Suprapubic skin (tissue), 4 donors: ENCODE data around the gene RIBC2. TPM values are rescaled to one million over a fixed set of nuclear protein-coding genes. Genes with fewer than 3 reads are reported as not detected.

ENCODE experiments used
- DNase-seq, 2 donors: peaks; one replicate each; pipeline ENCODE4 v3.0.0-alpha.2; 2019; ENCODE audit warnings: low spot score in 2 of 2
- H3K27ac ChIP-seq: fragments of 200-600 bp; sonication (generic); one replicate; pipeline ENCODE4 v1.5.1; 2019
- H3K27me3 ChIP-seq: fragments of 200-600 bp; sonication (generic); one replicate; pipeline ENCODE4 v1.5.1; 2019
- H3K36me3 ChIP-seq: fragments of 200-600 bp; sonication (generic); one replicate; pipeline ENCODE4 v1.5.1; 2019
- H3K4me1 ChIP-seq: fragments of 200-600 bp; sonication (generic); one replicate; pipeline ENCODE4 v1.5.1; 2019
- H3K4me3 ChIP-seq: fragments of 200-600 bp; sonication (generic); one replicate; pipeline ENCODE4 v1.5.1; 2019; ENCODE audit warnings: mild to moderate bottlenecking
- H3K9me3 ChIP-seq: fragments of 200-600 bp; sonication (generic); one replicate; pipeline ENCODE4 v1.5.1; 2019
- EP300 ChIP-seq: sonication (generic); formaldehyde crosslinking; IDR thresholded peaks from one replicate; pipeline ENCODE4 v1.6.1; 2017; ENCODE audit warnings: antibody characterized with exemption
- POLR2A ChIP-seq, 2 donors: fragments of 450-650 bp; IDR thresholded peaks; one replicate each; pipeline ENCODE4 v1.6.1; 2017; ENCODE audit warnings: antibody characterized with exemption in 2 of 2, mild to moderate bottlenecking in 2 of 2, moderate library complexity in 2 of 2
- POLR2AphosphoS5 ChIP-seq, 3 donors: sonication (generic); formaldehyde crosslinking; IDR thresholded peaks; one replicate each; pipeline ENCODE4 v1.6.1; 2017; ENCODE audit warnings: antibody characterized with exemption in 3 of 3
- WGBS: methylation state at CpG from one replicate; pipeline ENCODE4 v1.1.5; 2018; 5-methylcytosine and 5-hydroxymethylcytosine counted together
- total RNA-seq, 4 donors: library from RNA; depleted of rRNA; stranded (reverse); fragments of >200 nt; gene quantifications; one replicate each; pipeline ENCODE4 v1.1.0, GENCODE V29; 2016
- TF ChIP-seq, protein P1 (sequence below), 2 donors: fragments of 200-600 bp in 1 of 2; fragments of 450-650 bp in 1 of 2; sonication (generic) in 1 of 2; IDR thresholded peaks; one replicate each; pipeline ENCODE4 v1.5.1; 2016 to 2019; ENCODE audit warnings: antibody characterized with exemption in 2 of 2, mild to moderate bottlenecking in 1 of 2, moderate library complexity in 1 of 2

The RIBC2 gene
- total RNA-seq, 4 donors from 2014 or later, result 0.30 to 5.7 TPM; not detected in 2

GRCh38 chr22:45450101-45450785, 36.8 kb downstream of the RIBC2 start:
- 86% methylated on average over 16 of the region's 16 CpGs for WGBS
- no peaks in the 10 kb centered on the region for H3K36me3 ChIP-seq
- peaks cover 39% of the 10 kb centered on the region for H3K4me1 ChIP-seq
- no peaks in the 10 kb centered on the region for H3K9me3 ChIP-seq
- peak overlapping the region; percentile 86 for H3K27ac ChIP-seq
- no peak overlapping the region for H3K4me3 ChIP-seq
- no peaks in the 10 kb centered on the region for H3K27me3 ChIP-seq
- no peak for DNase-seq
- no peak for TF ChIP-seq POLR2A (IDR thresholded peaks at IDR 0.05)
- TF ChIP-seq POLR2AphosphoS5 (IDR thresholded peaks at IDR 0.05), result no peak
- TF ChIP-seq, protein P1, sequence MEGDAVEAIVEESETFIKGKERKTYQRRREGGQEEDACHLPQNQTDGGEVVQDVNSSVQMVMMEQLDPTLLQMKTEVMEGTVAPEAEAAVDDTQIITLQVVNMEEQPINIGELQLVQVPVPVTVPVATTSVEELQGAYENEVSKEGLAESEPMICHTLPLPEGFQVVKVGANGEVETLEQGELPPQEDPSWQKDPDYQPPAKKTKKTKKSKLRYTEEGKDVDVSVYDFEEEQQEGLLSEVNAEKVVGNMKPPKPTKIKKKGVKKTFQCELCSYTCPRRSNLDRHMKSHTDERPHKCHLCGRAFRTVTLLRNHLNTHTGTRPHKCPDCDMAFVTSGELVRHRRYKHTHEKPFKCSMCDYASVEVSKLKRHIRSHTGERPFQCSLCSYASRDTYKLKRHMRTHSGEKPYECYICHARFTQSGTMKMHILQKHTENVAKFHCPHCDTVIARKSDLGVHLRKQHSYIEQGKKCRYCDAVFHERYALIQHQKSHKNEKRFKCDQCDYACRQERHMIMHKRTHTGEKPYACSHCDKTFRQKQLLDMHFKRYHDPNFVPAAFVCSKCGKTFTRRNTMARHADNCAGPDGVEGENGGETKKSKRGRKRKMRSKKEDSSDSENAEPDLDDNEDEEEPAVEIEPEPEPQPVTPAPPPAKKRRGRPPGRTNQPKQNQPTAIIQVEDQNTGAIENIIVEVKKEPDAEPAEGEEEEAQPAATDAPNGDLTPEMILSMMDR (IDR thresholded peaks at IDR 0.05), result no peak
- TF ChIP-seq EP300, result no peak

GRCh38 chr22:45450921-45451651, 37.6 kb downstream of the RIBC2 start:
- no peak for DNase-seq
- H3K4me1 ChIP-seq, result peaks cover 41% of the 10 kb centered on the region
- H3K4me3 ChIP-seq, result no peak overlapping the region
- no peaks in the 10 kb centered on the region for H3K36me3 ChIP-seq
- 29% methylated on average over 12 of the region's 12 CpGs for WGBS
- H3K9me3 ChIP-seq, result no peaks in the 10 kb centered on the region
- no peaks in the 10 kb centered on the region for H3K27me3 ChIP-seq
- peak overlapping the region; percentile 87 for H3K27ac ChIP-seq
- no peak for TF ChIP-seq POLR2A (IDR thresholded peaks at IDR 0.05)
- TF ChIP-seq POLR2AphosphoS5 (IDR thresholded peaks at IDR 0.05), result peak; percentile 23 to 55 (median 47)

- WGBS, result 83% methylated on average over 6 of the region's 6 CpGs
- DNase-seq, result no peak
- TF ChIP-seq EP300, result no peak
- H3K9me3 ChIP-seq, result no peaks in the 10 kb centered on the region
- no peaks in the 10 kb centered on the region for H3K36me3 ChIP-seq
- H3K4me3 ChIP-seq, result no peak overlapping the region
- peak overlapping the region; percentile 87 for H3K27ac ChIP-seq
- H3K27me3 ChIP-seq, result no peaks in the 10 kb centered on the region
- H3K4me1 ChIP-seq, result peaks cover 41% of the 10 kb centered on the region
These were observed 38.5 kb downstream of the RIBC2 start for GRCh38 chr22:45451972-45452371.

DNA sequence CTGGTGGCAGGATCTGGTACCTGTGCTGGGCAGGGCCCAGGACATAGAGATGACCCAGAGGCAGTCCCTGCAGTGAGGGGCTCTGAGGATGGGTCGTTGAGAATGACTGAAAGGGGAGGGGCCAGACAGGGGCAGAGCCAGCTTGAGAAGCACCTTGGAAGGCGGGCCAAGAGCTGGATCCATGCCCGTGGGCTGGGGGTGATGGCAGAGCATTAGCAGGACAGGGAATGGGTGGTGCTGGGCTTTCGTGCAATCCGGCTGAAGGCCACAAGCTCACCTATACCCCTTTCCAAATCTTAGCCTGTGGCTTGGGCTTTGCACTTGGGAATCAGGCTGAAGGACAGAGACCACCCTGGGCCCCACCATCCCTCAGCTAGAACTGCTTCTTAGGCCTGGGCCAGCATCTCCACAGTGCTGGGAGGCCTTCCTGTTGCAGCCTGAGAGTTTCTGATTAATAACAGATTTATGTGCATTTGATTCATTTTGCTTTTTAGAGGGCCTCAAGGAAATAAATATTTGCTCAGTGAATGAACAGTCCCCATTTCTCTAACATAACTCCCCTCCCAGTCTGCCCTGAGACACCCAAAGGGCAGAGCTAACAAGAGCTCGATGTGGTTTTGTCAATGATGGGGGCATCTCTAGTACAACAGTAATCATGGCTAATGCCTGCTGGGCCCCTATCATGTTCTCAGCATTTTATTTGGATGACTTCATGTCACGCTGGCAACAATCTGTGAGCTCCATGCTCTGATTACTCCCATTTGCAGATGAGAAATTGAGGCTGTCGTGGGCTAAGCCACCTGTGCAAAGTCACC, 39.3 kb downstream of the RIBC2 start:
- Histone ChIP-seq H3K27ac (peak overlapping the region; percentile 87), H3K9me3 (no peaks in the 10 kb centered on the region), H3K27me3 (no peaks in the 10 kb centered on the region), H3K36me3 (no peaks in the 10 kb centered on the region), H3K4me3 (no peak overlapping the region), H3K4me1 (peaks cover 41% of the 10 kb centered on the region)
- WGBS, result 65% methylated on average over 7 of the region's 8 CpGs
- no peak for DNase-seq
- TF ChIP-seq POLR2AphosphoS5 (IDR thresholded peaks at IDR 0.05) (no peak), POLR2A (IDR thresholded peaks at IDR 0.05) (no peak), EP300 (no peak)
- TF ChIP-seq, protein P1 (IDR thresholded peaks at IDR 0.05), result no peak

- Histone ChIP-seq H3K4me1 (peaks cover 31% of the 10 kb centered on the region), H3K4me3 (no peak overlapping the region), H3K9me3 (no peaks in the 10 kb centered on the region), H3K27ac (peak overlapping the region; percentile 87), H3K36me3 (no peaks in the 10 kb centered on the region), H3K27me3 (no peaks in the 10 kb centered on the region)
- 63% methylated on average over 6 of the region's 6 CpGs for WGBS
- peak in 2 of 3 donors; percentile 13 to 40 for TF ChIP-seq POLR2AphosphoS5 (IDR thresholded peaks at IDR 0.05)
- TF ChIP-seq, protein P1 (IDR thresholded peaks at IDR 0.05), result no peak
- TF ChIP-seq POLR2A (IDR thresholded peaks at IDR 0.05), result no peak
- no peak for TF ChIP-seq EP300
- no peak for DNase-seq
These were observed 40.3 kb downstream of the RIBC2 start for GRCh38 chr22:45453764-45454163.
